Measurements from ENCODE around the gene TICRR. TPM values are rescaled to one million over a fixed set of nuclear protein-coding genes. Genes with fewer than 3 reads are reported as not detected.

TICRR gene
- total and polyA plus RNA-seq, 2 of the 13 experiments (the other 11 are each of a cell fraction or from before 2014, with no cell fraction given) = 4.1 to 14.3 TPM

DNA sequence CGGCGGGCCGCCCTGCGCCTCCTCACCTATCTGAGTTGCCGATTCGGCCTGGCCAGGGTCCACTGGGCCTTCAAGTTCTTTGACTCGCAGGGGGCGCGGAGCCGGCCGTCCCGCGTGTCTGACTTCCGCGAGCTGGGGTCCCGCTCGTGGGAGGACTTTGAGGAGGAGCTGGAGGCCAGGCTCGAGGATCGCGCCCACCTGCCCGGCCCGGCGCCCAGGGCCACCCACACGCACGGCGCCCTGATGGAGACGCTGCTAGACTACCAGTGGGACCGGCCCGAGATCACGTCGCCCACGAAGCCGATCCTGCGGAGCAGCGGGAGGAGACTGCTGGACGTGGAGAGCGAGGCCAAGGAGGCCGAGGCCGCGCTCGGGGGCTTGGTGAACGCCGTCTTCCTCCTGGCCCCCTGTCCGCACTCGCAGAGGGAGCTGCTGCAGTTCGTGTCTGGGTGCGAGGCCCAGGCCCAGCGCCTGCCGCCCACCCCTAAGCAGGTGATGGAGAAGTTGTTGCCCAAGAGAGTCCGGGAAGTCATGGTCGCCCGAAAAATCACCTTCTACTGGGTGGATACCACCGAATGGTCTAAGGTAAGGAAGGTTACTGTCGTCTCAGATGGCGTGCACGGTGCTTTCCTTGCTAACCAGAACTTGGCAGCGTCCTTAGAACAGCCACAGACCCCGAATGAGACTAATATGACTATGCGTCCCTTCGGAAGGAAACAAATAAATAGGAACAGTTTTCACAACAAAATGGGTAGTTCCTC is 567 bp downstream of the TICRR start (continued):
- TF ChIP-seq ZBTB38 (CRISPR knock-in tag; IDR thresholded peaks at IDR 0.05) (no peak), SAP130 (CRISPR knock-in tag; IDR thresholded peaks at IDR 0.05; ENCODE audit: low read depth) (no peak; the same call in 1 of the 2 replicates), ZNF432 (CRISPR knock-in tag; IDR thresholded peaks at IDR 0.05; ENCODE audit: borderline replicate concordance) (no peak), ZNF616 (CRISPR knock-in tag; IDR thresholded peaks at IDR 0.05; ENCODE audit: low read depth) (no peak), ZNF550 (CRISPR knock-in tag; IDR thresholded peaks at IDR 0.05; ENCODE audit: borderline replicate concordance) (no peak), DPF2 (CRISPR knock-in tag; IDR thresholded peaks at IDR 0.05; ENCODE audit: borderline replicate concordance, low read depth) (no peak), REPIN1 (CRISPR knock-in tag; IDR thresholded peaks at IDR 0.05; ENCODE audit: borderline replicate concordance, low read depth) (no peak), ZNF572 (CRISPR knock-in tag; IDR thresholded peaks at IDR 0.05) (no peak), MEIS1 (CRISPR knock-in tag; IDR thresholded peaks at IDR 0.05; ENCODE audit: borderline replicate concordance) (0 out of 2 replicates have a peak, but pooled peaks have one; percentile 62), NONO (IDR thresholded peaks at IDR 0.05) (no peak), NONO (CRISPR knock-in tag; conservative IDR thresholded peaks at IDR 0.05) (no peak), RBM39 (IDR thresholded peaks at IDR 0.05; ENCODE audit: low read depth, low read length, poor library complexity, severe bottlenecking) (peak; percentile 13), ZNF780A (CRISPR knock-in tag; IDR thresholded peaks at IDR 0.05) (no peak), DR1 (CRISPR knock-in tag; IDR thresholded peaks at IDR 0.05) (no peak), SP4 (CRISPR knock-in tag; IDR thresholded peaks at IDR 0.05) (no peak), NFE2L1 (CRISPR knock-in tag; IDR thresholded peaks at IDR 0.05; ENCODE audit: borderline replicate concordance) (0 out of 2 replicates have a peak, but pooled peaks have one; percentile 77)
- TF ChIP-seq, protein P1, sequence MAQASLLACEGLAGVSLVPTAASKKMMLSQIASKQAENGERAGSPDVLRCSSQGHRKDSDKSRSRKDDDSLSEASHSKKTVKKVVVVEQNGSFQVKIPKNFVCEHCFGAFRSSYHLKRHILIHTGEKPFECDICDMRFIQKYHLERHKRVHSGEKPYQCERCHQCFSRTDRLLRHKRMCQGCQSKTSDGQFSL (CRISPR knock-in tag; IDR thresholded peaks at IDR 0.05) = no peak
- TF ChIP-seq, protein P2, sequence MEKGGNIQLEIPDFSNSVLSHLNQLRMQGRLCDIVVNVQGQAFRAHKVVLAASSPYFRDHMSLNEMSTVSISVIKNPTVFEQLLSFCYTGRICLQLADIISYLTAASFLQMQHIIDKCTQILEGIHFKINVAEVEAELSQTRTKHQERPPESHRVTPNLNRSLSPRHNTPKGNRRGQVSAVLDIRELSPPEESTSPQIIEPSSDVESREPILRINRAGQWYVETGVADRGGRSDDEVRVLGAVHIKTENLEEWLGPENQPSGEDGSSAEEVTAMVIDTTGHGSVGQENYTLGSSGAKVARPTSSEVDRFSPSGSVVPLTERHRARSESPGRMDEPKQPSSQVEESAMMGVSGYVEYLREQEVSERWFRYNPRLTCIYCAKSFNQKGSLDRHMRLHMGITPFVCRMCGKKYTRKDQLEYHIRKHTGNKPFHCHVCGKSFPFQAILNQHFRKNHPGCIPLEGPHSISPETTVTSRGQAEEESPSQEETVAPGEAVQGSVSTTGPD (CRISPR knock-in tag; IDR thresholded peaks at IDR 0.05) = no peak
- TF ChIP-seq, protein P3, sequence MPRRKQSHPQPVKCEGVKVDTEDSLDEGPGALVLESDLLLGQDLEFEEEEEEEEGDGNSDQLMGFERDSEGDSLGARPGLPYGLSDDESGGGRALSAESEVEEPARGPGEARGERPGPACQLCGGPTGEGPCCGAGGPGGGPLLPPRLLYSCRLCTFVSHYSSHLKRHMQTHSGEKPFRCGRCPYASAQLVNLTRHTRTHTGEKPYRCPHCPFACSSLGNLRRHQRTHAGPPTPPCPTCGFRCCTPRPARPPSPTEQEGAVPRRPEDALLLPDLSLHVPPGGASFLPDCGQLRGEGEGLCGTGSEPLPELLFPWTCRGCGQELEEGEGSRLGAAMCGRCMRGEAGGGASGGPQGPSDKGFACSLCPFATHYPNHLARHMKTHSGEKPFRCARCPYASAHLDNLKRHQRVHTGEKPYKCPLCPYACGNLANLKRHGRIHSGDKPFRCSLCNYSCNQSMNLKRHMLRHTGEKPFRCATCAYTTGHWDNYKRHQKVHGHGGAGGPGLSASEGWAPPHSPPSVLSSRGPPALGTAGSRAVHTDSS (CRISPR knock-in tag; conservative IDR thresholded peaks at IDR 0.05) = no peak
- TF ChIP-seq, protein P4, sequence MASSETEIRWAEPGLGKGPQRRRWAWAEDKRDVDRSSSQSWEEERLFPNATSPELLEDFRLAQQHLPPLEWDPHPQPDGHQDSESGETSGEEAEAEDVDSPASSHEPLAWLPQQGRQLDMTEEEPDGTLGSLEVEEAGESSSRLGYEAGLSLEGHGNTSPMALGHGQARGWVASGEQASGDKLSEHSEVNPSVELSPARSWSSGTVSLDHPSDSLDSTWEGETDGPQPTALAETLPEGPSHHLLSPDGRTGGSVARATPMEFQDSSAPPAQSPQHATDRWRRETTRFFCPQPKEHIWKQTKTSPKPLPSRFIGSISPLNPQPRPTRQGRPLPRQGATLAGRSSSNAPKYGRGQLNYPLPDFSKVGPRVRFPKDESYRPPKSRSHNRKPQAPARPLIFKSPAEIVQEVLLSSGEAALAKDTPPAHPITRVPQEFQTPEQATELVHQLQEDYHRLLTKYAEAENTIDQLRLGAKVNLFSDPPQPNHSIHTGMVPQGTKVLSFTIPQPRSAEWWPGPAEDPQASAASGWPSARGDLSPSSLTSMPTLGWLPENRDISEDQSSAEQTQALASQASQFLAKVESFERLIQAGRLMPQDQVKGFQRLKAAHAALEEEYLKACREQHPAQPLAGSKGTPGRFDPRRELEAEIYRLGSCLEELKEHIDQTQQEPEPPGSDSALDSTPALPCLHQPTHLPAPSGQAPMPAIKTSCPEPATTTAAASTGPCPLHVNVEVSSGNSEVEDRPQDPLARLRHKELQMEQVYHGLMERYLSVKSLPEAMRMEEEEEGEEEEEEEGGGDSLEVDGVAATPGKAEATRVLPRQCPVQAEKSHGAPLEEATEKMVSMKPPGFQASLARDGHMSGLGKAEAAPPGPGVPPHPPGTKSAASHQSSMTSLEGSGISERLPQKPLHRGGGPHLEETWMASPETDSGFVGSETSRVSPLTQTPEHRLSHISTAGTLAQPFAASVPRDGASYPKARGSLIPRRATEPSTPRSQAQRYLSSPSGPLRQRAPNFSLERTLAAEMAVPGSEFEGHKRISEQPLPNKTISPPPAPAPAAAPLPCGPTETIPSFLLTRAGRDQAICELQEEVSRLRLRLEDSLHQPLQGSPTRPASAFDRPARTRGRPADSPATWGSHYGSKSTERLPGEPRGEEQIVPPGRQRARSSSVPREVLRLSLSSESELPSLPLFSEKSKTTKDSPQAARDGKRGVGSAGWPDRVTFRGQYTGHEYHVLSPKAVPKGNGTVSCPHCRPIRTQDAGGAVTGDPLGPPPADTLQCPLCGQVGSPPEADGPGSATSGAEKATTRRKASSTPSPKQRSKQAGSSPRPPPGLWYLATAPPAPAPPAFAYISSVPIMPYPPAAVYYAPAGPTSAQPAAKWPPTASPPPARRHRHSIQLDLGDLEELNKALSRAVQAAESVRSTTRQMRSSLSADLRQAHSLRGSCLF (CRISPR knock-in tag; IDR thresholded peaks at IDR 0.05; ENCODE audit: borderline replicate concordance) = no peak
